Esophagus (tissue), 2 donors: ENCODE results near the gene ASTN1. TPM values are rescaled to one million over a fixed set of nuclear protein-coding genes. Genes with fewer than 3 reads are reported as not detected.

Experiments
- H3K27ac ChIP-seq, 2 donors: one replicate each; pipeline ENCODE4 v1.5.1; 2013; ENCODE audit warnings: low read depth in 2 of 2, mild to moderate bottlenecking in 2 of 2, inconsistent platforms in 1 of 2, low read length in 1 of 2, moderate library complexity in 1 of 2
- H3K27me3 ChIP-seq, 2 donors: one replicate each; pipeline ENCODE4 v1.6.1; 2013; ENCODE audit warnings: low read length in 2 of 2, control low read depth in 1 of 2, mild to moderate bottlenecking in 1 of 2; ENCODE audit not compliant: insufficient read depth in 2 of 2, control insufficient read depth in 1 of 2
- H3K36me3 ChIP-seq, 2 donors: one replicate each; pipeline ENCODE4 v1.6.1; 2013; ENCODE audit warnings: low read length in 1 of 2; ENCODE audit not compliant: control insufficient read depth in 2 of 2, insufficient read depth in 2 of 2
- H3K4me1 ChIP-seq, 2 donors: one replicate each; pipeline ENCODE4 v1.6.1; 2013; ENCODE audit warnings: low read length in 1 of 2; ENCODE audit not compliant: control insufficient read depth in 2 of 2, insufficient read depth in 2 of 2
- H3K4me3 ChIP-seq, 2 donors: one replicate each; pipeline ENCODE4 v1.5.1; 2013; ENCODE audit warnings: low read length in 2 of 2, mild to moderate bottlenecking in 2 of 2, low read depth in 1 of 2, moderate library complexity in 1 of 2
- H3K9me3 ChIP-seq, 2 donors: one replicate each; pipeline ENCODE4 v1.6.1; 2013; ENCODE audit warnings: mild to moderate bottlenecking in 2 of 2, low read depth in 1 of 2, low read length in 1 of 2, moderate library complexity in 1 of 2; ENCODE audit not compliant: control insufficient read depth in 2 of 2, insufficient read depth in 1 of 2
- WGBS, 2 donors: extraction: QIAGEN DNeasy Blood & Tissue Kit; methylation state at CpG; one replicate each; pipeline ENCODE4 v1.1.7; 2013; 5-methylcytosine and 5-hydroxymethylcytosine counted together
- polyA plus RNA-seq, 2 donors: library from polyadenylated mRNA; stranded (reverse); fragments of 200-250 nt; gene quantifications; one replicate each; pipeline ENCODE4 v1.2.3, GENCODE V29; 2013
- donor health status: healthy with polysubstance abuse.
- donor health status: Bipolar disorder and iron deficiency.

The ASTN1 gene
- polyA plus RNA-seq, 2 donors, result 0.02 TPM; not detected in 1

- H3K36me3 ChIP-seq, result no peaks in the 10 kb centered on the region
- WGBS, 2 donors, result 44 to 51% methylated on average over 1 of the region's 1 CpG
- H3K4me1 ChIP-seq, result no peaks in the 10 kb centered on the region
- no peaks in the 10 kb centered on the region for H3K9me3 ChIP-seq
- H3K27ac ChIP-seq, result no peak overlapping the region
- no peaks in the 10 kb centered on the region for H3K27me3 ChIP-seq
- no peak overlapping the region for H3K4me3 ChIP-seq
Observed at GRCh38 chr1:177010211-177010825, 154.2 kb downstream of the ASTN1 start.

- H3K4me1 ChIP-seq, result no peaks in the 10 kb centered on the region
- WGBS, 2 donors, result 74 to 76% methylated on average over 3 of the region's 3 CpGs
- H3K27me3 ChIP-seq, result no peaks in the 10 kb centered on the region
- no peaks in the 10 kb centered on the region for H3K9me3 ChIP-seq
- H3K27ac ChIP-seq, result no peak overlapping the region
- H3K36me3 ChIP-seq, result no peaks in the 10 kb centered on the region
- no peak overlapping the region for H3K4me3 ChIP-seq
Observed at GRCh38 chr1:177008653-177009052, 155.9 kb downstream of the ASTN1 start.

DNA sequence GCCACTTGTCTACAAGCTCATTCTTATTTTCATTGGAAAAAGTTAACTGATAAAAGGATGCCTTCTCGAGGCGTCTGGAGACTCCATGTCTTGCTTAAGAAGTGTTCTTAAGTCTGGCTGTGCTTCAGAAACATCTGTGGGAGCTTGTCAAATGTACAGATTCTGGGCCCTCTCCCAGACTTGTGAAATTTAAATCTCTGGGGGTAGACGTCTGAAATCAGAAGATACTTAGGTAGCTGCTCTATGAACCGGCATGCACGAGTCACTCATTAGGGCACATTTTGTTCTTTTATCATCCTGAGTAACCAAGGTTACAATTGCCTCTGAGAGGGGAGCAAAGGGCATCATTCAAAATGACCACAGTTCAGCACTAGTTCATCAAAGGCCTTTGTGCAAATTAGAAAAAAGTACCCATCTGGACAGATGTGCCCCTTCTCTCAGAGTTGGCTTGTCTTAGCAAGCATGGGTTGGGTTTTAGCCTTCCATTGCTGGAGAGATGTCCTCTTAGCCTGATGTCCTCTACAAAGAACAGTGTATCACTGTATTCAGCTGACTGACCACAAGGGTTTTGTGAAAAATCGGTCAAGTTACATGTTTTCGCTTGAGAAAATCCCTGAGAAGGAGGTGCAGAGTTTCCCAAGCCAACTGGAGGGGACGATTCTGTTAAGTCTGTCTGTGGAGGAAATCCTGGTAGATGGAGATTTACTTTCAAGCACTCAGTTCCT lies 156.9 kb downstream of the ASTN1 start:
- no peaks in the 10 kb centered on the region for H3K27me3 ChIP-seq
- H3K4me1 ChIP-seq, result no peaks in the 10 kb centered on the region
- H3K4me3 ChIP-seq, result no peak overlapping the region
- WGBS, 2 donors, result 63 to 67% methylated on average over 8 of the region's 8 CpGs
- no peak overlapping the region for H3K27ac ChIP-seq
- H3K36me3 ChIP-seq, result no peaks in the 10 kb centered on the region
- no peaks in the 10 kb centered on the region for H3K9me3 ChIP-seq

DNA sequence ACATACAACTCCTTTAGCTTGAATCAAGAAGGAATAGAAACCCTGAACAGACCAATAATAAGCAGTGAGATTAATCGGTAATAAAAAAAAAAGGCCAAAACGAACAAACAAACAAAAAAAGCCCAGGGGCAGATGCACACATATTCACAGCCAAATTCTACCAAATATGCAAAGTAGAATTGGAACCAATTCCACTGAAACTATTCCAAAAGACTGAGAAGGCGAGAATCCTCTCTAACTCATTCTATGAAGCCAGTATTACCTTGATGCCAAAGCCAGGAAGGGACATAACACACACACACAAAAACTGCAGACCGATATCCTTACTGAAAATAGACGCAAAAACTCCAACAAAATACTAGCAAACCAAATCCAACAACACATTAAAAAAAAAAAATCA lies 161.6 kb downstream of the ASTN1 start:
- no peak overlapping the region for H3K27ac ChIP-seq
- 68 to 79% methylated on average over 5 of the region's 5 CpGs for WGBS, 2 donors
- no peaks in the 10 kb centered on the region for H3K27me3 ChIP-seq
- H3K4me3 ChIP-seq, result no peak overlapping the region
- H3K4me1 ChIP-seq, result no peaks in the 10 kb centered on the region
- peaks cover 0 to 2% of the 10 kb centered on the region in 2 donors for H3K9me3 ChIP-seq
- H3K36me3 ChIP-seq, result no peaks in the 10 kb centered on the region

- H3K27ac ChIP-seq, result no peak overlapping the region
- H3K4me1 ChIP-seq, result no peaks in the 10 kb centered on the region
- no peaks in the 10 kb centered on the region for H3K36me3 ChIP-seq
- H3K9me3 ChIP-seq, result peaks cover 0 to 2% of the 10 kb centered on the region in 2 donors
- H3K27me3 ChIP-seq, result no peaks in the 10 kb centered on the region
- WGBS, 2 donors, result 70 to 74% methylated on average over 2 of the region's 2 CpGs
- no peak overlapping the region for H3K4me3 ChIP-seq
Observed at GRCh38 chr1:177001556-177001955, 163.0 kb downstream of the ASTN1 start.

DNA sequence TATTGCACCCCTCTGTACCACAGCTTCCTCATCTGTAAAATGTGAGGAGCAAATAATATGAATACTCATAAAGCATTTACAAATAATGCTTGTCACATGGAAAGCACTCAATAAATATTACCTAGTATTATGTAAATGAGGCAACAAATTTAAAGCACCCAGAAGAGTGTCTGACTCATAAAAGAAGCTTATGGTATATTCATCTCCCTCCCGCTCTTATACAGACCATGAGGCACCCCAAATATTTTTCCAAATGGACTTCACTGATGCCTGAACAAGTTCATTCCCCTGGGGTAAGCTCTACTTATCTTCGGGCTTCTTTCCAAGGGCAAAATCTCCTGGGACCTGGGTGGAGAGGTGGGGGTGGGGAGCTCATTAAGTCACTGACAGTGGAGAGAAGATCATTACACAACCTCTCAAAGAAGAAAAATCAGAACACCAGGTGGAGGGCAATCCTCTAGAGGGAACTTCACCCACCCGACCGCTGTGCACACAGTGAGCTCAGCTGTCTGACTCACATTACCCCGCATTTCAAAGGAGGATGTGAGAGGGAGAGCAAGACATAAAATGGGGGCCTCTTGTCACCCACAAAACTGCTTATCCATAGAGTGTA lies 166.2 kb downstream of the ASTN1 start:
- peaks cover 0 to 2% of the 10 kb centered on the region in 2 donors for H3K9me3 ChIP-seq
- H3K4me3 ChIP-seq, result no peak overlapping the region
- no peak overlapping the region for H3K27ac ChIP-seq
- 75 to 78% methylated on average over 5 of the region's 5 CpGs for WGBS, 2 donors
- no peaks in the 10 kb centered on the region for H3K36me3 ChIP-seq
- H3K27me3 ChIP-seq, result no peaks in the 10 kb centered on the region
- no peaks in the 10 kb centered on the region for H3K4me1 ChIP-seq

DNA sequence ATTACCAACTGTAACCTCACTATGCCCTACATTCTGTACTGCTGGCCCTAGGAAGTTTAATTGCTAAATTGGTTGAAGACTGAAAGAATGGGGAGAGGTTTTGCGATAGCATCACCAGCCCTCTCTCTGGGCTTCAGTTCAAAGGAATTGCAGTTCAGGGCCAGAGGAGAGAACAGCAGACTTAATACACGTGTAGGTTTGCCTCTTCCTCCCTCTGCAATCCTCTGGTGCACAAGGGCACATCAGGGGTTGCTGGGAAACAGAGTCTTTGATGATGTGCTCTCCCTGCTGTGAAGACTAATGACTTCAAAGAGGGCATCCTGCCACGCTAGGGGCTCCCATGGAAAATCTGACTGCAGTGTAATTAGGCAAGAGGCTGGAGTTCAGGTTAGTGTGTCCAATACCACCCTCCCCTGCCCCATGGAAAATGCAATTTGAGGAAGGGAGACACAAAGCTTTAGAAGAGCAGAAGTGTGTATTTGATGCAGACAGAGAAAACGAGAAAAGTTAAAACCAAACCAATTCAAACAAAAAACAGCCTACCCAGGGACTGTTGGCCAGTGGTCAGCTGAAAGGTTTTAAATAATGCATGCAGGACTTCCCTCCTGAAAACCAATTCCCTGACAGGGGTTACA lies 167.9 kb downstream of the ASTN1 start:
- no peaks in the 10 kb centered on the region for H3K27me3 ChIP-seq
- H3K4me3 ChIP-seq, result no peak overlapping the region
- 21 to 24% methylated on average over 4 of the region's 4 CpGs for WGBS, 2 donors
- H3K4me1 ChIP-seq, result no peaks in the 10 kb centered on the region
- H3K9me3 ChIP-seq, result peaks cover 0 to 2% of the 10 kb centered on the region in 2 donors
- no peaks in the 10 kb centered on the region for H3K36me3 ChIP-seq
- no peak overlapping the region for H3K27ac ChIP-seq

DNA sequence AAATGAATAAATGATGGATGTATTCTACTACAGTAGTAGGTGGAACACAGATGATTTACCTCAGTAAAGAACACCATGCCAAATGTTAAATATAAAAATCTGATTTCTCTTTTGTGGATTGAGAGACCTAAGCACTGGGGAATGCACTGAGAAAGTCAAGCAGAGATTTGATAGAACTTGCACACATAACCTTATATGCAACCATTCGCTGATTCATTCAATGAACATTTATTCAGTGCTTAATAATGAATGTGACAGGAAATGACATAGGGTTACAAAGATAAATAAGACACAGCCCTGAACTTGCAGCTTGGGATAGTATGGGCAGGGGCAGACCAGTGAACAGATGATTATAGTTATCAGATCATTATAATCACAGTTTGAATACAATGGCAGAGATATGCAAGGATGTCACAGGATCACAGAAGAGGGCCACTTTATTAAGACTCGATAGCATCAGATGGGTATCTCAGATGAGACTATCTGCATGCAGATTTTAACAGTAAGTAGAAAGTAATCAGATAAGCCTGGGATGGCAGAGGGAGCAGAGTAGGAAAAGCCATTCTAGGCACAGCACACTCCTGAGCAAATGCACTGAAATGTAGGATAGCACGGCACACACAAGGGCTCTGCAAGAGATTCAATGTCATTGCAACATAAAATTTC lies 169.4 kb downstream of the ASTN1 start:
- no peak overlapping the region for H3K4me3 ChIP-seq
- H3K27ac ChIP-seq, result no peak overlapping the region
- H3K4me1 ChIP-seq, result no peaks in the 10 kb centered on the region
- WGBS, 2 donors, result 64 to 88% methylated on average over 3 of the region's 3 CpGs
- H3K9me3 ChIP-seq, result peaks cover 0 to 2% of the 10 kb centered on the region in 2 donors
- no peaks in the 10 kb centered on the region for H3K27me3 ChIP-seq
- H3K36me3 ChIP-seq, result no peaks in the 10 kb centered on the region

DNA sequence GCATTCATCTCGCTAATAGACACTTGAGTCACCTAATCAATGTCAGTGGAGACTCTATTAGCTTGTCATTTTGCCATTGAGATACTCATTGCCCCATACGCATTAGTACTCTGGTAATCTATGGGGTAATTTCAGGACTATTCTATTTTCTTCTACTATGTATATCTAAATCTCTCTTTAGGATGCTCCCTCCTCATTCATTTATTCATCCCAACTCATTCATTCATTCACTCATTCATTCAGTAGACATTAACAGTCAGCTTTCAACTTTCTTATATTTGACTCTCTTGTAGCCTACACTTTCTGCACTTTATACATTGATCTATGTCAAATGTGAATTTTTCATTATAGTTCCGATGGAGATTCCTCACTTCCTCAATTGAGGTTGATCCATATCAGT lies 170.9 kb downstream of the ASTN1 start:
- Histone ChIP-seq H3K27ac (no peak overlapping the region), H3K4me3 (no peak overlapping the region), H3K9me3 (peaks cover 0 to 1% of the 10 kb centered on the region in 2 donors), H3K4me1 (no peaks in the 10 kb centered on the region), H3K27me3 (no peaks in the 10 kb centered on the region), H3K36me3 (no peaks in the 10 kb centered on the region)
- WGBS, 2 donors, result 88% methylated on average over 3 of the region's 3 CpGs
